ENCODE results near the gene PRDX2. TPM values are rescaled to one million over a fixed set of nuclear protein-coding genes. Genes with fewer than 3 reads are reported as not detected.

Gene PRDX2
- total RNA-seq, 1 donor from 2014 or later = 259 TPM

GRCh38 chr19:12778017-12778904, 23.3 kb downstream of the PRDX2 start:
- no peaks in the 10 kb centered on the region for H3K36me3 ChIP-seq
- intact Hi-C loops (cut with DNase I) = loop anchor here (5.0 kb wide), 2 partner anchors 374 to 1589 kb away; partner anchors contain the start of genes IER2 and STX10
- no peak for TF ChIP-seq CTCF (IDR thresholded peaks at IDR 0.05)
- no peaks in the 10 kb centered on the region for H3K27me3 ChIP-seq
- H3K9me3 ChIP-seq = no peaks in the 10 kb centered on the region
- DNase-seq (ENCODE audit: low spot score in 2 of 2) = peak in 1 of 2 donors; percentile 86
- H3K4me1 ChIP-seq = peaks cover 24 to 48% of the 10 kb centered on the region in 2 donors
- H3K27ac ChIP-seq = peak overlapping the region; percentile 93 to 96
- peak overlapping the region; percentile 68 to 70 for H3K4me3 ChIP-seq

- Histone ChIP-seq H3K27ac (peak overlapping the region; percentile 93 to 96), H3K4me1 (peaks cover 21 to 49% of the 10 kb centered on the region in 2 donors), H3K27me3 (no peaks in the 10 kb centered on the region), H3K9me3 (no peaks in the 10 kb centered on the region), H3K36me3 (no peaks in the 10 kb centered on the region), H3K4me3 (peak overlapping the region; percentile 68 to 70)
- TF ChIP-seq CTCF (IDR thresholded peaks at IDR 0.05) = peak; percentile 97 to 98 (median 98)
- DNase-seq (ENCODE audit: low spot score in 2 of 2) = peak; percentile 43 to 89
- intact Hi-C loops (cut with DNase I) = loop anchor here (1.0 to 5.0 kb wide), 3 partner anchors 19 to 1590 kb away; partner anchors contain the start of genes IER2 and STX10
Observed at GRCh38 chr19:12777217-12778016, 24.2 kb downstream of the PRDX2 start.

- TF ChIP-seq CTCF (IDR thresholded peaks at IDR 0.05) = no peak
- Histone ChIP-seq H3K4me3 (peak within 1 kb of the TSS; percentile 53 to 69), H3K27me3 (no peaks in the 10 kb centered on the region), H3K9me3 (no peaks in the 10 kb centered on the region), H3K4me1 (peaks cover 21 to 47% of the 10 kb centered on the region in 2 donors), H3K27ac (peak within 1 kb of the TSS; percentile 72 to 86), H3K36me3 (no peaks in the 10 kb centered on the region)
- DNase-seq (ENCODE audit: low spot score in 2 of 2) = peak in 1 of 2 donors; percentile 78
- intact Hi-C loops (cut with DNase I) = loop anchor here (5.0 kb wide), 3 partner anchors 32 to 1592 kb away; partner anchors contain the start of genes IER2, RNASEH2A and STX10
Observed at GRCh38 chr19:12774588-12775555, 26.7 kb downstream of the PRDX2 start, which contains the start of gene HOOK2. HOOK2 (minus strand) TSS chr19:12775552; CDS start chr19:12775449, 103 bp downstream.

GRCh38 chr19:12773571-12773970, 28.0 kb downstream of the PRDX2 start:
- Histone ChIP-seq H3K36me3 (peaks cover 0 to 7% of the 10 kb centered on the region in 2 donors), H3K27ac (peak overlapping the region; percentile 72 to 86), H3K4me1 (peaks cover 12 to 34% of the 10 kb centered on the region in 2 donors), H3K27me3 (no peaks in the 10 kb centered on the region), H3K9me3 (no peaks in the 10 kb centered on the region), H3K4me3 (peak overlapping the region in 1 of 2 donors; percentile 23)
- intact Hi-C loops (cut with DNase I) = loop anchor here (5.0 kb wide), 1 partner anchor 34 kb away; the partner anchor contains the start of gene RNASEH2A
- peak in 1 of 2 donors; percentile 85 for DNase-seq (ENCODE audit: low spot score in 2 of 2)
- TF ChIP-seq CTCF (IDR thresholded peaks at IDR 0.05) = peak; percentile 48 to 57 (median 54)

All from ascending aorta (tissue), 2 donors.